Hippocampal formation (tissue), 2 donors: ENCODE data around the gene FCRLA.
"Not testable (repeated sequence)": the region's sequence is repeated elsewhere in the genome, so short reads cannot be mapped to it uniquely, and the experiment has no call there.

Source experiments
- DNase-seq, 2 donors: peaks; one replicate each; lab custom pipeline; 2025; lab: John Stamatoyannopoulos, UW

FCRLA gene

GRCh38 chr1:161706113-161706481, 932 bp upstream of the FCRLA start:
- no peak for DNase-seq

GRCh38 chr1:161707503-161707902, 474 bp downstream of the FCRLA start:
- DNase-seq, result no peak

- DNase-seq, result no peak
Measured at GRCh38 chr1:161709373-161709772, 2.3 kb downstream of the FCRLA start.

GRCh38 chr1:161710560-161710959, 3.5 kb downstream of the FCRLA start:
- no peak for DNase-seq

GRCh38 chr1:161718559-161719324, 11.7 kb downstream of the FCRLA start:
- no peak for DNase-seq

- no peak for DNase-seq
Measured at GRCh38 chr1:161719325-161719611, 12.2 kb downstream of the FCRLA start.

- no peak for DNase-seq
Measured at GRCh38 chr1:161720422-161720821, 13.4 kb downstream of the FCRLA start.

GRCh38 chr1:161720956-161721737, 14.1 kb downstream of the FCRLA start, which contains the start of gene FCRLB:
Gene FCRLB, plus strand, starts transcription at chr1:161721544. Its CDS starts 1,129 bp downstream, at chr1:161722673.
- no peak for DNase-seq

- DNase-seq, result no peak
Measured at GRCh38 chr1:161721738-161722343, 14.8 kb downstream of the FCRLA start.

- no peak for DNase-seq
Measured at GRCh38 chr1:161722406-161722805, 15.4 kb downstream of the FCRLA start.

- no peak for DNase-seq
Measured at GRCh38 chr1:161723459-161724141, 16.6 kb downstream of the FCRLA start.

GRCh38 chr1:161725258-161725907, 18.4 kb downstream of the FCRLA start:
- DNase-seq, result not testable (repeated sequence)

- peak in 1 of 2 donors; percentile 63 for DNase-seq
Measured at GRCh38 chr1:161725908-161726472, 19.0 kb downstream of the FCRLA start.

GRCh38 chr1:161726473-161727255, 19.6 kb downstream of the FCRLA start:
- DNase-seq, result peak; percentile 15 to 78

- no peak for DNase-seq
Measured at GRCh38 chr1:161727256-161727924, 20.4 kb downstream of the FCRLA start.

GRCh38 chr1:161728376-161729226, 21.6 kb downstream of the FCRLA start:
- no peak for DNase-seq

GRCh38 chr1:161730050-161730564, 23.1 kb downstream of the FCRLA start:
- no peak for DNase-seq

GRCh38 chr1:161731241-161731640, 24.2 kb downstream of the FCRLA start:
- no peak for DNase-seq
